Gastrocnemius medialis (tissue), 4 donors: ENCODE measurements around the gene COL6A1.

Experiments
- CTCF ChIP-seq, 5 experiments: fragments of 450-650 bp in 3 of 5; fragments of 200-600 bp in 2 of 5; sonication (generic) in 2 of 5; IDR thresholded peaks in 4 of 5; conservative IDR thresholded peaks in 1 of 5; 1 replicate in 4 of 5; 2 replicates in 1 of 5; pipeline ENCODE4 v1.5.1; 2016 to 2019; ENCODE audit warnings: antibody characterized with exemption in 5 of 5, mild to moderate bottlenecking in 3 of 5, moderate library complexity in 3 of 5
- POLR2A ChIP-seq, 2 donors: fragments of 450-650 bp; IDR thresholded peaks; one replicate each; pipeline ENCODE4 v1.6.1; 2017; ENCODE audit warnings: antibody characterized with exemption in 2 of 2, mild to moderate bottlenecking in 2 of 2, moderate library complexity in 2 of 2

DNA sequence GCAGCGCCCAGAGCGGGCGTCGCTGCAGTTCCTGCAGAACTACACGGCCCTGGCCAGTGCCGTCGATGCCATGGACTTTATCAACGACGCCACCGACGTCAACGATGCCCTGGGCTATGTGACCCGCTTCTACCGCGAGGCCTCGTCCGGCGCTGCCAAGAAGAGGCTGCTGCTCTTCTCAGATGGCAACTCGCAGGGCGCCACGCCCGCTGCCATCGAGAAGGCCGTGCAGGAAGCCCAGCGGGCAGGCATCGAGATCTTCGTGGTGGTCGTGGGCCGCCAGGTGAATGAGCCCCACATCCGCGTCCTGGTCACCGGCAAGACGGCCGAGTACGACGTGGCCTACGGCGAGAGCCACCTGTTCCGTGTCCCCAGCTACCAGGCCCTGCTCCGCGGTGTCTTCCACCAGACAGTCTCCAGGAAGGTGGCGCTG is 22.0 kb downstream of the COL6A1 start:
- TF ChIP-seq CTCF (IDR thresholded peaks at IDR 0.05 in 4 of 5, conservative IDR thresholded peaks at IDR 0.05 in 1 of 5) (no peak), POLR2A (IDR thresholded peaks at IDR 0.05) (no peak)
